ENCODE results near the gene TMEM52B. TPM values are rescaled to one million over a fixed set of nuclear protein-coding genes. Genes with fewer than 3 reads are reported as not detected.
"Not testable (repeated sequence)": the region's sequence is repeated elsewhere in the genome, so short reads cannot be mapped to it uniquely, and the experiment has no call there.

TMEM52B gene
- total RNA-seq, 2 experiments from 2014 or later, result not detected

DNA sequence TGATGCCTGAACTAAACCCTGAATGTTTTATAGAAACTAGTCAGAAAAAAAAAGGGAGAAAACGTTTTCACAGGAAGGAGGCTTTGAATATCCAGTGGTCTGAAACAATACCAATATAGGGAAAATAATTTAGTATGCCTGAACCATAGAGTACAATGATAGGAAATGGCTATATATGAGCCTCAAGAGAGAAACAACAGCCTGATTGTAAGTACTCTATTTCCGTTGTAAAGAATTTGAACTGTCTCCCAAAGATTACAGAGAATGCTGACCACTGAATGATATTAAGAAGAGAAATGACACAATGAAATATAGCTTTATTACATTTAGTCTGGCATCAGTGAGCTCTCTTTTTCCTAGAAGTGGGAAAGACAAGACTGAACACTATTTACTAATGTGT, 28.3 kb downstream of the TMEM52B start:
- no peaks in the 10 kb centered on the region for H3K36me3 Mint-ChIP-seq
- no peak overlapping the region for H3K27ac Mint-ChIP-seq
- H3K4me1 Mint-ChIP-seq, result peaks cover 1% of the 10 kb centered on the region
- H3K4me3 Mint-ChIP-seq, result no peak overlapping the region
- DNase-seq (no peak), ATAC-seq (no peak)
- H3K27me3 Mint-ChIP-seq, result peaks cover 8% of the 10 kb centered on the region
- H3K9me3 Mint-ChIP-seq (ENCODE audit: low read depth), result no peaks in the 10 kb centered on the region
- CTCF ChIA-PET, result no interaction called here

DNA sequence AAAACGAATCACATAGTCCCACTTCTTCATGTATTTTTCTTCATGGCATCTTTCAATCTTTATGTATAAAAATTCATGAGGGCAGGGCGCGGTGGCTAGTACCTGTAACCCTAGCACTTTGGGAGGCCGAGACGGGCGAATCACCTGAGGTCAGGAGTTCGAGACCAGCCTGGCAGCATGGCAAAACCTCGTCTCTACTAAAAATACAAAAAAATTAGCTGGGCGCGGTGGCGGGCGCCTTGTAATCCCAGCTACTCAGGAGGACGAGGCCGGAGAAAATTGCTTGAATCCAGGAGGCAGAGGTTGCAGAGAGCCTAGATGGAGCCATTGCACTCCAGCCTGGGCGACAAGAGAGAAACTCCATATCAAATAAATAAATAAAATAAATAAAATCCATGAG, 31.4 kb downstream of the TMEM52B start:
- peaks cover 20% of the 10 kb centered on the region for H3K4me1 Mint-ChIP-seq
- no peak overlapping the region for H3K27ac Mint-ChIP-seq
- H3K9me3 Mint-ChIP-seq (ENCODE audit: low read depth), result no peaks in the 10 kb centered on the region
- H3K36me3 Mint-ChIP-seq, result peaks cover 5% of the 10 kb centered on the region
- DNase-seq (no peak), ATAC-seq (no peak)
- H3K27me3 Mint-ChIP-seq, result no peaks in the 10 kb centered on the region
- CTCF ChIA-PET, result no interaction called here
- no peak overlapping the region for H3K4me3 Mint-ChIP-seq

DNA sequence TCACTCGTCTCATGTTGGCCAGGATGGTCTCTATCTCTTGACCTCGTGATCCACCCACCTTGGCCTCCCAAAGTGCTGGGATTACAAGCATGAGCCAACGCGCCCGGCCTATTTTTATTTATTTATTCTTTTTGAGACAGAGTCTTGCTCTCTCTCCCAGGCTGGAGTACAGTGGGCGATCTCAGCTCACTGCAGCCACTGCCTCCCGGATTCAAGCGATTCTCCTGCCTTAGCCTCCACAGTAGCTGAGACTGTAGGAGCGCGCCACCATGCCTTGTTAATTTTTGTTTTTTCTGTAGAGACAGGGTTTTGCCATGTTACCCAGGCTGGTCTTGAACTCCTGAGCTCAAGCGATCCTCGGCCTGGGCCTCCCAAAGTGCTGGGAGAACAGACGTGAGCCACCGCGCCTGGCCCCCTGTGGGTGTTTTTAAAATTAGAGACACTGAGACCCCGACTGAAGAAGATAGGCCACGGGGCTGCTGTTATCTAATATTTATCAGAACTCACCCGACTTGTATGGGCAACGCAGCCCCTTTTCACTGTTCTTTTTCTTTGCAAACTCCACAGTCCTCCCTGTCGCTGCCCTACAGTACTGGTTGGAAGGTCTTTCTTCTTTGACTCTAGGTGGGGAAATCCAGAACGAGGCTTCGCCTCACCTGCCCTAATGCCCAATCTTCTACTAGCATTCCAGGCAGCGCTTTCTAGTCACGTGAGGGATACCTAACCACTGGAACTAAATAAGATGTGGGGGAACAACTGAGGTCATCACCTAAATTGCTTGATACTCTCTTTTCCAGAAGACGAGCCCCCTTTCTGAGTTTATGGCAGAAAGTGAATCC, 32.5 kb downstream of the TMEM52B start:
- DNase-seq, result no peak
- peak overlapping the region; percentile 21 for H3K4me3 Mint-ChIP-seq
- H3K27ac Mint-ChIP-seq, result no peak overlapping the region
- H3K27me3 Mint-ChIP-seq, result no peaks in the 10 kb centered on the region
- peaks cover 28% of the 10 kb centered on the region for H3K4me1 Mint-ChIP-seq
- CTCF ChIA-PET, result no interaction called here
- peaks cover 8% of the 10 kb centered on the region for H3K36me3 Mint-ChIP-seq
- no peaks in the 10 kb centered on the region for H3K9me3 Mint-ChIP-seq (ENCODE audit: low read depth)
- ATAC-seq, result no peak

DNA sequence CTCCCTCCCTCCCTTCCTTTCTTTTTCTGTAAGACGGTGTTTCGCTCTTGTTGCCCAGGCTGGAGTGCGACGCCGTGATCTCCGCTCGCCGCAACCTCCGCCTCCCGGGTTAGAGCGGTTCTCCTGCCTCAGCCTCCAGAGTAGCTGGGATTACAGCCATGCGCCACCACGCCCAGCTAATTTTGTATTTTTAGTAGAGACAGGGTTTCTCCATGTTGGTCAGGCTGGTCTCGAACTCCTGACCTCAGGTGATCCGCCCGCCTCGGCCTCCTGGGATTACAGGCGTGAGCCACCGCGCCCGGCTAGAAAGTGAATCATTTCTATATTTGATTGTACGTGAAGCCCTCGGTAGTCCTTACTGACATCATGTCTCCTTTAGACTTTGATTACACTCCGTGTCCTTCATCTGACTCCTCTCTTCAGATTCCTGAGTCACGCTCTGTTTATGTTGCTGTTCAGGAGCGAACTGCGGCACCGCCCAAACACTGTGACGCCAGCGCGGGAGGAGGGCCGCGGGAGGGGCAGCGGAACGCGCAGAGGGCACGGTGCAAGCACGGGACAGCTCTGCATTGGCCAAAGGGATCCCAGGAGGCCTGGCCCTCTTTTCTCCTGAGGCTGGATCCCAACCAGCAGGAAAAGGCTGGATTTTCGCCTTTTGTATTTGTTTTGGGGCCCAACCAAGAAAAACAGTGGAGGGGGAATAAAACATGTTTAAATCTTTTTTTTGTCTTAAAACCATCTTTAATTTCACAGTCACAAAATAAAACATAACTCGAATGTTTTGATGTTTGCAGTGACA, 33.3 kb downstream of the TMEM52B start:
- DNase-seq, result peak; percentile 92
- no peaks in the 10 kb centered on the region for H3K9me3 Mint-ChIP-seq (ENCODE audit: low read depth)
- no peaks in the 10 kb centered on the region for H3K27me3 Mint-ChIP-seq
- peak; percentile 79 for ATAC-seq
- H3K4me1 Mint-ChIP-seq, result peaks cover 28% of the 10 kb centered on the region
- CTCF ChIA-PET, result interaction anchor here (0.6 to 3.7 kb wide), 3 partner anchors 24 to 129 kb away, joined by 3 to 12 read pairs (median 3); no protein-coding TSS in a partner anchor
- peak overlapping the region; percentile 88 for H3K4me3 Mint-ChIP-seq
- peaks cover 8% of the 10 kb centered on the region for H3K36me3 Mint-ChIP-seq
- peak overlapping the region; percentile 97 for H3K27ac Mint-ChIP-seq

DNA sequence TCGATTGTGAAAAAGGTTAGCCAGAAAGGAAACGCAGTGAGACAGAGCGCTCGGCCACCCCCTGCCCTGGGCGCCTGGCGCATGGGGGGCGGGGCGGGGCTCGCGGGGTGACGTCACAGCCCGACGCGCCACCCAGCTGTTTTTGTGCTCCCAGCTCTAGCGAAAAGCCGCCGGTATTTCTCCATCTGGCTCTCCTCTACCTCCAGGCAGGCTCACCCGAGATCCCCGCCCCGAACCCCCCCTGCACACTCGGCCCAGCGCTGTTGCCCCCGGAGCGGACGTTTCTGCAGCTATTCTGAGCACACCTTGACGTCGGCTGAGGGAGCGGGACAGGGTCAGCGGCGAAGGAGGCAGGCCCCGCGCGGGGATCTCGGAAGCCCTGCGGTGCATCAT, 33.9 kb downstream of the TMEM52B start, which contains the start of gene GABARAPL1:
Gene GABARAPL1 (plus strand): TSS at position 139 of the 393 bp plus-strand sequence. CDS start 253 bp downstream, at position 392.
- Mint-ChIP-seq H3K27ac (peak within 1 kb of the TSS; percentile 97), H3K9me3 (ENCODE audit: low read depth) (no peaks in the 10 kb centered on the region), H3K4me1 (peaks cover 28% of the 10 kb centered on the region), H3K36me3 (peaks cover 8% of the 10 kb centered on the region), H3K4me3 (peak within 1 kb of the TSS; percentile 88), H3K27me3 (no peaks in the 10 kb centered on the region)
- DNase-seq (peak; percentile 85), ATAC-seq (peak; percentile 72)
- CTCF ChIA-PET, result interaction anchor here (0.6 to 3.7 kb wide), 5 partner anchors 23 to 128 kb away, joined by 3 to 12 read pairs (median 4); no protein-coding TSS in a partner anchor

DNA sequence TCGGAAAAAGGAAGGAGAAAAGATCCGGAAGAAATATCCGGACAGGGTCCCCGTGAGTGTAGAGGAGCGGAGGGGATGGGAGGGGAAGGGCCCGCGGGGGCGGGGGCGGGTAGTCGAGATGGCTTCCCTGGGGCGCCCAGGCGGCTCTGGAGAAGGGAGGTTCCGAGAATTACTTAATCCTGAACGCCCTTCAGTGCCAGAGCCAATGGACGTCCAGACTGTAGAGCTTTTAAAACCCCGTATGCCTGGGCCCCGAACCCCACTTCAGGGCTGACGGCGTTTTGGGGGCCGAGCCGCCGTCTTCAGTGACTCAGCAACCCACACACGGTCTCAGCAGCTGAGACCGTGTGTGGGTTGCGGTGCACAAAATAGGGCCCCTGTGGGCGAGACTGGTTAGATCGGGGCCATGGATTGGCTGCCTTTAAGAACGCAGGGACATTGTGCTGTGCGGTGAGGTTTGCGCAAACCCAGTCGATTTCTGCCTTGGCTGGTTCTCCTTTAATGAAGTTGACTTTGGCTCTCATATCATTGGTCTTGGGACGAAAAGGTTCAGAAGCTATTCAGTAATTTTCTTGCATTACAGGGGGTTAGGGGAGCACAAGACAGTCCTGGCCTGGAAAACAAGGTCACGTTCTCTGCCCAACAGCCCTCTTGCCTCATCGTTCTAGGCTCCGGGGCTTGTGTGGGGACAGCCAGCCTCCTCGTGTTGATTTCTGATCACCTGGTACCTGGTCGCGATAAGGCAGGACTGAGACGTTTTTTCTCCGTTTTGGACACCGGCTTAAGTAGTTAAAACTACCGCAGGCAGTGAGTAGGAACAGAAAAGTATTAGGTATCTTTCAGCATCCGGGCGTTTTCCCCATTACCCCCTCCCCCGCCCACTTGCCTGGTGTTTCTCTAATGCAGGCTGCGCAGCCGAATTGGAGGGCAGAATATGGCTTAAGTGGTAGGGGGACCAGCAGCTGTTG, 34.6 kb downstream of the TMEM52B start:
- peak; percentile 68 for ATAC-seq
- Mint-ChIP-seq H3K27me3 (no peaks in the 10 kb centered on the region), H3K9me3 (ENCODE audit: low read depth) (no peaks in the 10 kb centered on the region), H3K36me3 (peaks cover 14% of the 10 kb centered on the region), H3K4me3 (peak overlapping the region; percentile 88), H3K27ac (peak overlapping the region; percentile 97), H3K4me1 (peaks cover 28% of the 10 kb centered on the region)
- peak; percentile 92 for DNase-seq
- CTCF ChIA-PET, result interaction anchor here (0.6 to 3.7 kb wide), 8 partner anchors 15 to 487 kb away, joined by 3 to 12 read pairs (median 4); no protein-coding TSS in a partner anchor

DNA sequence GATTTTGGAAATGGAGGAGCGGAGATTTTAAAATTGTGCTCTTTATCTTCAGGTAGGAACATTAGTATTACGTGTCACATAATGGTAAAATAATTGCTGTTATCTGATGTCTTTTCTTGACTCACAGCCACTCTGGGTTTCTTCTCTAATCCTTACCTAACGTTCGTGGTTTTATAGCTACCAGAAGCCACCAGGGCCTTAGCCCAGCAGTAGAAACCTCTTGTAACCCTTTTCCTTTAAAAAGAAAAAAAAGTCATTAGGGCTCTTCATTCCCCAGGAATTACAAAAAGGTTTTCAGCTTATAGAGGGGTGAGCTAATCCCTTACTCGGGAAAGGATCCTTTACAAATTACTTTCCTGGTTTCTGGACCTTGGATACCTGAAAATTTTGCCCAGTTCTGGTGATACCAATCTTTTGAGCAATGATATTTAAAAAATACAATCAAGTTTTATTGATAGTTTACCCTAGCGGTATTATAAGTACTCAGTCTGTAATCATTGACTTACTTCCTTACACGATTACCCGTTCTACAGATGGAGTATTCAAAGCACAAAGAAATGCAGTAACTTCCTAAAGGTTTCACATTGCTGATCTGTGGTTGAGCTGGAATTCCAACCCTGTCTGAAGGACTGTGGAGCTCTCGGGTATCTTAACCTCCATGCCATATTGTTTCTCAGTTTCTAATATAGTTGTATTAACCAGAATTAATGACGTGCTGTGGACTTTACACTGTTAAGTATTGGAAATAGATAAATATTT, 35.5 kb downstream of the TMEM52B start:
- H3K9me3 Mint-ChIP-seq (ENCODE audit: low read depth), result no peaks in the 10 kb centered on the region
- H3K36me3 Mint-ChIP-seq, result peaks cover 14% of the 10 kb centered on the region
- ATAC-seq, result no peak
- H3K27ac Mint-ChIP-seq, result peak overlapping the region; percentile 97
- peaks cover 28% of the 10 kb centered on the region for H3K4me1 Mint-ChIP-seq
- DNase-seq, result no peak
- no peaks in the 10 kb centered on the region for H3K27me3 Mint-ChIP-seq
- CTCF ChIA-PET, result interaction anchor here (0.6 to 3.7 kb wide), 7 partner anchors 15 to 486 kb away, joined by 3 to 12 read pairs (median 4); no protein-coding TSS in a partner anchor
- H3K4me3 Mint-ChIP-seq, result peak overlapping the region; percentile 88

DNA sequence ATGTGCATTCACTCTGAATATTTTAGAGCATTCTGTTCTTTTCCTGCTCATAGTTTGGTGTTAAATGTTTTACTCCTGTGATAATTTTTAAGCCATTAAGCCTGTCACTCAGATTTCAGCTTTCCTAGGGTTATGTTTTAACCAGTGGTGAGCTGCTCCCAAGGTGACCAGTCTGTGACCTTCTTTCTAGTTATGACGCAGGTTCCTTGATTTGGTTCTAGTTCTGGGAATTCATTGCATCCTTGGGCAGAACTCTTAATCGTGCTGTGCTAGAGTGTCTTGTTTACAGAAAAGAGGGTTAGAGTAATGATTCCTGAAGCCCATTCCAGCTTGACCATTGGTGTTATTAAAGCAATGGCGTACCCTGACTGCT, 36.0 kb downstream of the TMEM52B start:
- ATAC-seq (no peak), DNase-seq (no peak)
- CTCF ChIA-PET, result interaction anchor here (1.3 to 3.7 kb wide), 4 partner anchors 14 to 401 kb away, joined by 3 to 12 read pairs (median 6); no protein-coding TSS in a partner anchor
- Mint-ChIP-seq H3K9me3 (ENCODE audit: low read depth) (no peaks in the 10 kb centered on the region), H3K36me3 (peaks cover 18% of the 10 kb centered on the region), H3K27me3 (no peaks in the 10 kb centered on the region), H3K4me3 (peak overlapping the region; percentile 88), H3K4me1 (peaks cover 28% of the 10 kb centered on the region), H3K27ac (peak overlapping the region; percentile 97)

DNA sequence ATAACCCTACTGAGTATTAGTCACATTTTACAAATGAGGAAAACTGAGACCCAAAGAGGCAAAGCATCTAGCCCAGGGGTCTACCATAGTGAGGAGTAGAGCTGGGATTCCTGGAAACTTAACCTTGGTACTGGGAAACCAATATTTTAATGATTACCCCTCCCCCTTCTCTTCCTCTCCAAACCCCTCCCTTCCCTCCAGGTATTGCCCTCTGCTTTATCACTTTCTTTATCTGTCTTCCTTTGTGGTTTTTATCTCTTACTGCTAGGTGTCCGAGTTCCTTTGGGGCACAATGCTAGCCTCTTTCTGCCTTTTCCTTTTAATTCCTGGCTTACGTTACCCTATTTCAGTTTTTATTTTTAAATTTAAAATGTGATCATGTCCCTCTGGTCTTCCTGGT, 36.6 kb downstream of the TMEM52B start:
- no peaks in the 10 kb centered on the region for H3K9me3 Mint-ChIP-seq (ENCODE audit: low read depth)
- peak overlapping the region; percentile 88 for H3K4me3 Mint-ChIP-seq
- peak overlapping the region; percentile 97 for H3K27ac Mint-ChIP-seq
- H3K36me3 Mint-ChIP-seq, result peaks cover 22% of the 10 kb centered on the region
- CTCF ChIA-PET, result interaction anchor here (1.5 to 3.7 kb wide), 2 partner anchors 13 to 21 kb away, joined by 5 to 12 read pairs; no protein-coding TSS in a partner anchor
- H3K4me1 Mint-ChIP-seq, result peaks cover 28% of the 10 kb centered on the region
- DNase-seq (no peak), ATAC-seq (no peak)
- no peaks in the 10 kb centered on the region for H3K27me3 Mint-ChIP-seq

DNA sequence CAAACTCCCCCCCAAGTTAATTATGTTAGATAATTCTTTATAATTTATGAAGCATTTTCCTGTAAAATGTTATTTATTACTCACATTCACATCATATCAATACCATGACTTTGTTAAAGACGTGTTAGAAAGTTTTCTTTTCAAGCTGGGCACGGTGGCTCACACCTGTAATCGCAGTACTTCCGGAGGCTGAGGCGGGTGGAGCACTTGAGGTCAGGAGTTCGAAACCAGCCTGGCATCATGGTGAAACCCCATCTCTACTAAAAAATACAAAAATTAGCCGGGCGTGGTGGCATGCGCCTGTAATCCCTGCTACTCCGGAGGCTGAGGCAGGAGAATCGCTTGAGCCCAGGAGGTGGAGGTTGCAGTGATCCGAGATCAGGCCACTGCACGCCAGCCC, 37.1 kb downstream of the TMEM52B start:
- DNase-seq, result peak; percentile 63

DNA sequence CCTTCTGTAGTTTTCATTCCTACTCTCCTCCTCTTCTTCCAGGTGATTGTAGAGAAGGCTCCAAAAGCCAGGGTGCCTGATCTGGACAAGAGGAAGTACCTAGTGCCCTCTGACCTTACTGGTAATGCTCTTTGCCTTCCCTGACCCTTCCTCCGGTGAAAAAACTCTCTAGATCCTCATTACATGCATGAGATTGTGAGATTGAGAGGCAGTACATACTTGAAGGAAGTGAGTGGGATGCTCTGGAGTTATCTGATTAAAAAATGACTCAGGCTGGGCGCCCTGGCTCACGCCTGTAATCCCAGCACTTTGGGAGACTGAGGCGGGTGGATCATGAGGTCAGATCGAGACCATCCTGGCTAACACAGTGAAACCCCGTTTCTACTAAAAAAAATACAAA, 39.2 kb downstream of the TMEM52B start:
- CTCF ChIA-PET, result interaction anchor here (2.4 to 2.9 kb wide), 2 partner anchors 9 to 18 kb away, joined by 7 to 9 read pairs; no protein-coding TSS in a partner anchor
- H3K27ac Mint-ChIP-seq, result no peak overlapping the region
- DNase-seq (no peak), ATAC-seq (no peak)
- H3K36me3 Mint-ChIP-seq, result peaks cover 48% of the 10 kb centered on the region
- no peak overlapping the region for H3K4me3 Mint-ChIP-seq
- H3K4me1 Mint-ChIP-seq, result peaks cover 30% of the 10 kb centered on the region
- no peaks in the 10 kb centered on the region for H3K27me3 Mint-ChIP-seq
- no peaks in the 10 kb centered on the region for H3K9me3 Mint-ChIP-seq (ENCODE audit: low read depth)

More for the DNA sequence above, 37.1 kb downstream of the TMEM52B start:
- CTCF ChIA-PET, result interaction anchor here (2.9 kb wide), 1 partner anchor 20 kb away, joined by 9 read pairs; no protein-coding TSS in a partner anchor
- Mint-ChIP-seq H3K4me3 (peak overlapping the region; percentile 88), H3K27ac (peak overlapping the region; percentile 97), H3K36me3 (peaks cover 27% of the 10 kb centered on the region), H3K4me1 (peaks cover 33% of the 10 kb centered on the region)
- H3K9me3 Mint-ChIP-seq (ENCODE audit: low read depth); ATAC-seq; H3K27me3 Mint-ChIP-seq: not testable (repeated sequence)

All from activated CD8-positive, alpha-beta memory T cell treated with anti-CD3 and anti-CD28 coated beads, Interleukin-2, amount 10 ng/mL, durations not matched to agents 7 days and 5 days (primary cell).